ENCODE results near the gene GDPD2.
"Not testable (repeated sequence)": the region's sequence is repeated elsewhere in the genome, so short reads cannot be mapped to it uniquely, and the experiment has no call there.

GDPD2 gene

GRCh38 chrX:70422851-70423341, at the start of gene GDPD2:
TSS of gene GDPD2 (plus strand) at chrX:70423314. CDS start at chrX:70424985, 1,671 bp downstream.
- DNase-seq = no peak

- no peak for DNase-seq
Observed at GRCh38 chrX:70386235-70386634, 36.9 kb upstream of the GDPD2 start.

- no peak for DNase-seq
Observed at GRCh38 chrX:70398899-70399298, 24.2 kb upstream of the GDPD2 start.

GRCh38 chrX:70400181-70400580, 22.9 kb upstream of the GDPD2 start:
- not testable (repeated sequence) for DNase-seq

GRCh38 chrX:70402721-70403120, 20.4 kb upstream of the GDPD2 start:
- DNase-seq = no peak

- no peak for DNase-seq
Observed at GRCh38 chrX:70405003-70405402, 18.1 kb upstream of the GDPD2 start.

GRCh38 chrX:70410921-70411320, 12.2 kb upstream of the GDPD2 start:
- no peak for DNase-seq

- DNase-seq = no peak
Observed at GRCh38 chrX:70411475-70411874, 11.6 kb upstream of the GDPD2 start.

- no peak for DNase-seq
Observed at GRCh38 chrX:70421618-70422017, 1.5 kb upstream of the GDPD2 start.

GRCh38 chrX:70423936-70424675, 992 bp downstream of the GDPD2 start:
- no peak for DNase-seq

- no peak for DNase-seq
Observed at GRCh38 chrX:70424801-70425200, 1.7 kb downstream of the GDPD2 start.

GRCh38 chrX:70426286-70427278, 3.5 kb downstream of the GDPD2 start:
- DNase-seq = no peak

GRCh38 chrX:70427365-70427764, 4.3 kb downstream of the GDPD2 start:
- no peak for DNase-seq

- DNase-seq = no peak
Observed at GRCh38 chrX:70429759-70430158, 6.6 kb downstream of the GDPD2 start.

- no peak for DNase-seq
Observed at GRCh38 chrX:70432936-70433847, 10.1 kb downstream of the GDPD2 start.

GRCh38 chrX:70433848-70434351, 10.8 kb downstream of the GDPD2 start:
- peak; percentile 79 for DNase-seq

GRCh38 chrX:70434352-70434866, 11.3 kb downstream of the GDPD2 start:
- DNase-seq = peak; percentile 72

GRCh38 chrX:70434914-70435586, 11.9 kb downstream of the GDPD2 start:
- peak; percentile 13 for DNase-seq

- peak; percentile 16 for DNase-seq
Observed at GRCh38 chrX:70436343-70436742, 13.2 kb downstream of the GDPD2 start.

- no peak for DNase-seq
Observed at GRCh38 chrX:70437011-70437410, 13.9 kb downstream of the GDPD2 start.

- no peak for DNase-seq
Observed at GRCh38 chrX:70437921-70438665, 15.0 kb downstream of the GDPD2 start.

Data from CD4-positive, alpha-beta T cell treated with Interferon gamma for 1 hour (primary cell).